Measurements from ENCODE around the gene CD53.

DNA sequence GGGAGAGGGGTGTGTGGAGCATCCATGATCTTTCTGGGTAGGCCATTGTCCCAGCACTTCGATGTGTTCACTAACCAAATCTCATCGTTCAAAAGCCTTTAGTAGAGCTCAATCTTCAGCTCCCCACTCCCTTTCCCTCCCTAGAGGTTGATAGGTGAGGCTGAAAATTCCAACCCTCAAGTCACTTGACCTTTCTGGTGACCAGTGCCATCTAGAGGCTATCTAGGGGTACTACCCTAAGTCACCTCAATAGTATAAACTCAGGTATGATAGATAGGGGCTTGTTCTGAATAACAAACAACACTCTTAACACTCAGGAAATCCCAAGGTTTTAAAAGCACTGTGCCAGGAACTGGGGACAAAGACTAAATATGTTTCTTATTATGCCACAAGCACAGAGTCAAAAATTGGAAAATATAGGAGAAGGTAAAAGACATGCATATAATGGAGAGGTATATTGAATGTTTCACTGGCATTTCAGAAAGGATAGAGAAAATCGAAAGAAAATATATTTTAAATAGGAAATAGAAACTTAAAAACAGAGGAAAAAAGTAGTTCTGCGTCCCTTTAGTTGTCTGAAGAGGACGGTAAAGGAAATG is 42.9 kb upstream of the CD53 start:
- no peak for TF ChIP-seq POLR2AphosphoS5 (IDR thresholded peaks at IDR 0.05)
- TF ChIP-seq, protein P1, sequence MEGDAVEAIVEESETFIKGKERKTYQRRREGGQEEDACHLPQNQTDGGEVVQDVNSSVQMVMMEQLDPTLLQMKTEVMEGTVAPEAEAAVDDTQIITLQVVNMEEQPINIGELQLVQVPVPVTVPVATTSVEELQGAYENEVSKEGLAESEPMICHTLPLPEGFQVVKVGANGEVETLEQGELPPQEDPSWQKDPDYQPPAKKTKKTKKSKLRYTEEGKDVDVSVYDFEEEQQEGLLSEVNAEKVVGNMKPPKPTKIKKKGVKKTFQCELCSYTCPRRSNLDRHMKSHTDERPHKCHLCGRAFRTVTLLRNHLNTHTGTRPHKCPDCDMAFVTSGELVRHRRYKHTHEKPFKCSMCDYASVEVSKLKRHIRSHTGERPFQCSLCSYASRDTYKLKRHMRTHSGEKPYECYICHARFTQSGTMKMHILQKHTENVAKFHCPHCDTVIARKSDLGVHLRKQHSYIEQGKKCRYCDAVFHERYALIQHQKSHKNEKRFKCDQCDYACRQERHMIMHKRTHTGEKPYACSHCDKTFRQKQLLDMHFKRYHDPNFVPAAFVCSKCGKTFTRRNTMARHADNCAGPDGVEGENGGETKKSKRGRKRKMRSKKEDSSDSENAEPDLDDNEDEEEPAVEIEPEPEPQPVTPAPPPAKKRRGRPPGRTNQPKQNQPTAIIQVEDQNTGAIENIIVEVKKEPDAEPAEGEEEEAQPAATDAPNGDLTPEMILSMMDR (IDR thresholded peaks at IDR 0.05) = peak in 2 of 4 experiments; percentile 9 to 32
- TF ChIP-seq POLR2A (IDR thresholded peaks at IDR 0.05) = no peak
